GM19023 (cell line): ENCODE measurements around the gene EFCAB13.
"Not testable (repeated sequence)": the region's sequence is repeated elsewhere in the genome, so short reads cannot be mapped to it uniquely, and the experiment has no call there.

Experiments used
- ATAC-seq: cut with Tn5 transposase; IDR thresholded peaks from one replicate; pipeline ENCODE4 v1.9.1; 2021; ENCODE audit warnings: mild to moderate bottlenecking, moderate library complexity; ENCODE audit not compliant: unreplicated experiment

EFCAB13 gene

GRCh38 chr17:47425233-47425632 is 101.5 kb downstream of the EFCAB13 start:
- not testable (repeated sequence) for ATAC-seq

- not testable (repeated sequence) for ATAC-seq
These were observed 102.3 kb downstream of the EFCAB13 start for GRCh38 chr17:47425887-47426635.

GRCh38 chr17:47427985-47428384 is 104.2 kb downstream of the EFCAB13 start:
- ATAC-seq = no peak

GRCh38 chr17:47432240-47432639 is 108.5 kb downstream of the EFCAB13 start:
- not testable (repeated sequence) for ATAC-seq

GRCh38 chr17:47465165-47465564 is 141.4 kb downstream of the EFCAB13 start:
- no peak for ATAC-seq

GRCh38 chr17:47466976-47467375 is 143.2 kb downstream of the EFCAB13 start:
- not testable (repeated sequence) for ATAC-seq

GRCh38 chr17:47470836-47471235 is 147.1 kb downstream of the EFCAB13 start:
- ATAC-seq = no peak

GRCh38 chr17:47472073-47472472 is 148.3 kb downstream of the EFCAB13 start:
- ATAC-seq = not testable (repeated sequence)
